Measurements from ENCODE around the gene P2RX6.
"Not testable (repeated sequence)": the region's sequence is repeated elsewhere in the genome, so short reads cannot be mapped to it uniquely, and the experiment has no call there.

The P2RX6 gene

GRCh38 chr22:21060363-21060762 is 45.4 kb downstream of the P2RX6 start:
- DNase-seq: not testable (repeated sequence)

DNA sequence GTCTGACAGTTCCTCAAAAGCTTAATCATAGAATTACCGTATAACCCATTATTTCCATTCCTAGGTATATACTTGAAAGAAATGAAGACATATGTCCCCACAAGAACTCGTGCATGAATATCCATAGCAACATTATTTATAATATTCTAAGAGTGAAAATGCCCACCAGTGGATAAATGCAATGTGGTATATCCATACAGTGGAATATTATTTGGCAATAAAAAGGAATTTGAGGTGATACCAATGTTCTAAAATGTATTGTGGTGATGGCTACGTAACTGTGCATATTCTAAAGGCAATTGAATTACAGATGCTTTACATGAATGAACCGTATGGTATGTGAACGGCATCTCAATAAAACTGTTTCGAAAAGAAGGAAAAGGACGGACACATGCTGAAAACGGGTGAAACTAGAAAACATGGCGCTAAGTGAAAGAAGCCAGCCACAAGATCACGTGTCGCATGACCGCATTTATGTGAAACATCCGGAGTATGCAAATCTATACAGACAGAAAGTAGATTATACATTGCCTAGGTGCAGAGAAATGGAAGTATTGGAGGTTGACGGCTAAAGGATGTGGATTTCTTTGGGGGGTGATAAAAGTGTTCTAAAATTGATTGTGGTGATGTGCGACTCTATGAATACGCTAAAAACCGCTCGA is 46.8 kb downstream of the P2RX6 start:
- not testable (repeated sequence) for DNase-seq

DNA sequence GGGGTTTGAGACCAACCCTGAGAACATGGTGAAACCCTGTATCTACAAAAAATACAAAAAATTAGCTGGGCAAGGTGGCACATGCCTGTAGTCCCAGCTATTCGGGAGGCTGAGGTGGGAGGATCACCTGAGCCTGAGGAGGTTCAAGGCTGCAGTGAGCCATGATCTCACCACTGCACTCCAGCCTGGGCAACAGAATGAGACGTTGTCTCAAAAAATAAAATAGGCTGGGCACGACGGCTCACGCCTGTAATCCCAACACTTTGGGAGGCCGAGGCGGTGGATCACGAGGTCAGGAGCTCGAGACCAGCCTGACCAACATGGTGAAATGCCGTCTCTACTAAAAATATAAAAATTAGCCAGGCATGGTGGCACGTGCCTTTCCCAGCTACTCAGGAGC is 49.5 kb downstream of the P2RX6 start:
- not testable (repeated sequence) for DNase-seq

GRCh38 chr22:21064917-21065864 is 50.2 kb downstream of the P2RX6 start:
- DNase-seq: no peak

DNA sequence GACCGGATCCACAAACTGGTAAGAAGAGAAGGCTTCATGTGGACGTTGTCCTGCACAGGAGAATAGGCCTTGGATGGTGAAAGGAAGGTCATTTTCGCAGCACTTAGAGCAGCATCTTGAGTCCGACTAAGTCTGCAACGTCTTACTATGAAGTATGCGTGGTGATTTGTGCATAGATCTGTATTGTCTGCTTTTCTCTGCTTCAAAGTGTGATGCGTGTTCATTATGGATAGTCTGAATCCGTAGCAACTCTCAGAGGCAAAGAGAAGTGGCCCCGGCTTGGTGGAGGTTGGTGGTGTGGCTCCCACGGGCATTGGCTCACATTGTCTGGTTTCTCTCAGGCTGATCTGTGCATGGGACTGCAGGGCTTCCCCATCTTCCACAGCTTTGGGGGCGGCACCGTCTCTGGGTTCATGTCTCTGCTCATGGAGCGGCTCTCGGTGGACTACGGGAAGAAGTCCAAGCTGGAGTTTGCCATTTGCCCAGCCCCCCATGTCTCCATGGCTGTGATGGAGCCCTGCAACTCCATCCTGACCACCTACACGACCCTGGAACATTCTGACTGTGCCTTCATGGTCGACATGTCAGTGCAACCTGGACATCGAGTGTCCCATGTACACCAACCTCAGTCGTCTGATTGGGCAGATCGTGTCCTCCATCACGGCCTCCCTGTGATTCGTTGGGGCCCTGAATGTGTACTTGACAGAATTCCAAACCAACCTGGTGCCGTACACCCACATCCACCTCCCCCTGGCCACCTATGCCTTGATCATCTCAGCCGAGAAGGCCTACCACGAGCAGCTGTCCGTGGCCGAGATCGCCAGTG is 52.3 kb downstream of the P2RX6 start:
- DNase-seq: no peak

DNA sequence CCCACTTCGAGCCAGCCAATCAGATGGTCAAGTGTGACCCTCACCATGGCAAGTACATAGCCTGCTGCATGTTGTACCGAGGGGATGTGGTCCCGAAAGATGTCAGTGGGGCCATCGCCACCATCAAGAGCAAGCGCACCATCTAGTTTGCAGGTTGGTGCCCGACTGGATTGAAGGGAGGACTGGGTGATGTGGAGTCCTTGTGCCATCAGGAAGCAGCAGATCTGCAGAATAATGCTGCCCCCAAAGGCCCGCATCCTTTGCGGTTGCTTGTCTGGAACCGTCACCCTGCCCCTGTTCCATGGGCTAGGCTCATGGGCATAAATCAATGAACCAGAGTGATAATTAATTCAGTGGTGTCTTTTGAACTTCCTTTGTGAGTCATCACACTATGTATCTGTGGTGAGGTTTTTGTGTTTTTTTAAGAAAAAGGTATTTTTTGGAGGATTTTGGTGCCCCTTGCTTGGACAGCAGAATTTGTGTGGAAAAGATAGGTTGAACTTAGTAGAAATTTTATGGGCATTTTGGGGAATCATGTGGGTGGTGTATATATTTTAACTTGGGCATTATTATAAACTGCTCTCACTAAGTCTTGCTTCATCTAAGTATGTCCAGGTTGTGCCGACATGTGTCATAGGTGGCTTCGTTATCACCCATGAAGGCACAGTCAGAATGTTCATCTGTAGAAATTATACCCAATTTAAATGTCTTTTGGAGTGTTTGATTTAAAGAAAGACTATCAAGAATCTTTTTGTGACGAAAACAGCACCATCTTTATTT is 53.1 kb downstream of the P2RX6 start:
- DNase-seq: no peak

DNA sequence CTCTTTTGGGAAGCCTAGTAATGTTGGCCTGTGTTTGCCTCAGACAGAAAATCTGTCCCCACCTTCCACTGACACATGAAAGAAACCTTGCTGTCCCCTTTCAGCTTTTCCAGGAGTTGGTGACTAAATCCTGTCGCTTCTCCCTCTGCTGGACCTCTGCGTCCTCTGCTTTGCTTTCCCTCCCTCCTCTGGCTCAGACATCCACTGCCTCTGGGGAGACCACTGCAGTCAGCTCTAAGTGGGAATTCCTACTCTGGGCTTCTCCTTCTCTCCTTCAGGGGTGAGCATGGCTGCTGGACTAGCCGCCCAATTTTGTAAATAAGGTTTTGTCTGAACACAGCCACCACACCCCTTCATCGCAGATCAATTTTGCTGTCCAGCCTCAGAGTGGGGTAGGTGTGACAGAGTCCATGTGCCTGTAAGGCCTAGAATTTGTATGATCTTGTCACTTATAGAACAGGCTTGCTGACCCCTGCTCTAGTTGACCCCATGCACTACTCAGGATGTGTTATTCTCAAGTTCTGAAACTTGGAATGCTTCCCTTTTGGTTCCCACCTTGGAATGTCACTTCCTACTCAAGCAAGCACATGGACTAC is 53.8 kb downstream of the P2RX6 start:
- no peak for DNase-seq

DNA sequence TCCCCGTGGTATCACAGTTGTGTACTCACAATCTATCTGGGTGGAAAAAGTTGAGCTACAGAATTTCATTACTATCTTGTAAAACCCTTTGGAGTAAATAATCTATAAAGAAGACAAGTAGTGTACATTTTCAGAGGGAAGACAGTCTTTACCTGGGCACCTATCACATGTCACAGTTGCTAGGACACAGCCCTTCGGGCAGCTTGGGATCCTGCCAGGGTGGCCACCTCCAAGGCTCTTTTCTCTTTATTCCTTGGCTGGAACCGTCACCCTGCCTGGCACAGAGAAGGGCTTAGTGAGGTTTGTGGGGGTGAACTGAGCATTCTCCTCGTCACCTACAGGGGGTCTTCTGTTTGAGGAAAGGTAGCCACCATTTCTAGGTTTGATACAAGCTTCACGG is 54.4 kb downstream of the P2RX6 start:
- DNase-seq: no peak

DNA sequence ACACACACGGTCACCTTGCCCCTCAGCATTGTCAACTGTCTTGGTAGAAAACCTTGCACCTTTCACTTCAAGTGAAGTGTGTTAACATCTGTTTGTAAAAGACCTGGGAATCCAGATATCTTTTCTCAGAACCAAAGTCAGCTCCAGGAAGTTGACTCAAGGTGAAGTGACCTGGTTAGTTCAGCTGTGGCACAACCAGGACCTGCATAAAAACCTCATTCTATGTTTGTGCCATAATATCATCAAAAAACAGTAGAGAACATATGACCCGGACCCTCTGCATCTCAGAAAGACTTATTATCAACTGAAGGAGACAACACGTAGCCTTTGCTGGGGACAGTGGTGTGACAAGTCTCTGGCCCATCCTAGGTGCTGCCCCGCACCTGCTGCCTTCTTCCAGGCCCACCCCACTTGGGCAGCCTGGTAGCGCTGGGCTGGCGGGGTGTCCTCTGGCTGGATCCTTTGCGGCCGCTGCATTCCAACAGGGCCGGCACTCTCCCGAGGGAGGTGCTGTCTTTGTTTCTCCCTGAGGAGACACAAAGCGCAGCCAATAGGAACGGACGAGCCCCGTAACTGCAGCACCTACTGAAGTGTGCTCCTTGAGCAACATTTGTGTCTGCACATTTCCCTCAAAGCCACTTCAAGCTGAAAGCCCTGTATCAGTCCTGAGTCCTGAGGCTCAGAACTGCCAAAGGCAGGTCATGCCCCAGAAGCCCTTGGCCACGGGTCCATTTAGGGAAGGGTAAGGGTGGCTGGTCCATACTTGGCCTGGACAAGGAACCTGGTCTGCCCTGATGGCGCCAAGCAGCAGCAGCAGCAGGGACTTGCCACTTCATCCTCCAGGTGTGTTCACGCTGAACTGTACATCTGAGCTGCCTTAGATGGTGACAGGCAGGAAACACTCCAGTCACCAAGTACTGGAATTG is 56.0 kb downstream of the P2RX6 start:
- no peak for DNase-seq

GRCh38 chr22:21071796-21072195 is 56.8 kb downstream of the P2RX6 start:
- DNase-seq: not testable (repeated sequence)

GRCh38 chr22:21073023-21073422 is 58.1 kb downstream of the P2RX6 start:
- DNase-seq: no peak

GRCh38 chr22:21073482-21073881 is 58.5 kb downstream of the P2RX6 start:
- no peak for DNase-seq

DNA sequence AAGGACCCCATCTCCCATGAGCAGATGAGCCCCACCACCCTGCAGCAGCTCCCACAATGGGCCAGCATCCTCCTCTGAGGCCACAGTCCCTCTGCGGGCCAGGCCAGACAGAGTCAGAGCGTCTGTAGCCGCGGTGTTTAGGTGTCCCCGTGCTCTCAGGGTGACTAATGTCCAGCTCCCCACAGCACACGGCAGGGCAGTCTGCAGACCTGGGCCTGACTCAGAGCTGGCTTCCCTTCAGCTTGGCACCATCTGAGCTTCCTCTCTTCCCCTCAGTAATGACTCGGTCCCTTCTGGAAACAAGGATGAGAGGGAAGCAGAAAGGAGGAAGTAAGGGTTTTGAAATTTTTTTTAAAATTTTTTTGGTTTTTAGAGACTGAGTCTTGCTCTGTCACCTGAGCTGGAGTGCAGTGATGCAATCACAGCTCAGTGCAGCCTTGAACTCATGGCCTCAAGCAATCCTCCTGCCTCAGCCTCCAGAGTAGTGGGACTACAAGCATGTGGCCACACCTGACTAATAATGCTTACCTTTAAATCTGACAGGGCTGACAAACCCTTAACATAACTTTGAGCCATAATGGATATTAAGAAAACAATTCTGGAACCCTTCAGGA is 59.2 kb downstream of the P2RX6 start:
- DNase-seq: peak; percentile 84 to 87 (median 86)

GRCh38 chr22:21075516-21076138 is 60.7 kb downstream of the P2RX6 start:
- DNase-seq: no peak

DNA sequence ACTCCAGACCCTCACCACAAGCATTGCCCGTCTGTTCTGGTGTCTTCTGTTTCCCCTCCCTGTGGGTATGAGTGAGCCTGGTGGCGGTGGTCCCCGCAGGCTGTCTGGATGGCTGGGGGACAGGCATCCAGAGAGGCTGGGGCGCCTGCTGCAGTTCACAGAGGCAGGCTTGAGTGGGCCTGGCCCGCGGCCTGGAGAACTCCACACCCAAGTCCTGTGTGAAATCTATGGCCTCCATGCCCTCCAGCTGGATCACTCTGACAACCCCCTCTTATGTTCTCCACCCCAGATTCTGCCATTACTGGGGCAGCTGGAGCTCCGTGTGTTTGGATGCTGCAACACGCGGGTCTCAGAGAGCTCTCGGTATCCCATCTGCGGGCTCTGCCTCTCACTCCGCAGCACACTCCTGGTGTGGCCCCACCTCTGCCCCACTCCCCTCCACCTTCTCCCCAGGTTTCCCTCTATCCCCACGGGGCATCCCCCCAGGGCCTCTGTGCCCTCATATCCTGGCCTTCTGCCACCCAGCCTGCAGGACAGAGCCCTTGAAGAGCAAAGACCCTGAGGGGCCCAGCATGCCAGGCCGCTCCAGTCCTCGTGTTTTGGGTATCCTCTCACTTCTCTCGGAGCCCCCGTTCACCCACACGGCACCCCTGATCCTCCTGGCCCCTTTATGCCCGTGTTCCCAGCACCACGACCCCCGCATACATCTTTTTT is 62.1 kb downstream of the P2RX6 start:
- DNase-seq: no peak
